Fibroblast of the aortic adventitia (primary cell): Measurements from ENCODE around the gene TPRG1L. TPM values are rescaled to one million over a fixed set of nuclear protein-coding genes. Genes with fewer than 3 reads are reported as not detected.

Source experiments
- DNase-seq: peaks from one replicate; pipeline ENCODE4 v3.0.0-alpha.2; 2010; ENCODE audit warnings: low read depth
- H3K4me3 ChIP-seq: 2 replicates; pipeline ENCODE4 v1.5.1; 2011; ENCODE audit warnings: low read depth, mild to moderate bottlenecking, control low read depth, low read length, moderate library complexity
- CTCF ChIP-seq: IDR thresholded peaks from 2 replicates; pipeline ENCODE4 v1.5.1; 2011; ENCODE audit warnings: mild to moderate bottlenecking, low read length, control low read depth, inconsistent platforms; ENCODE audit not compliant: insufficient read depth
- total RNA-seq: library from RNA; depleted of rRNA; stranded (reverse); fragments of >200 nt; gene quantifications from 2 replicates; pipeline ENCODE4 v1.2.3, GENCODE V29; 2012; ENCODE audit warnings: low replicate concordance

The TPRG1L gene
- total RNA-seq, 1 donor, result 44.4 TPM

- H3K4me3 ChIP-seq, result no peak overlapping the region
- DNase-seq, result no peak
- no peak for TF ChIP-seq CTCF
These were observed 14.9 kb upstream of the TPRG1L start for GRCh38 chr1:3609769-3610526.

- peak overlapping the region; percentile 5 for H3K4me3 ChIP-seq
- TF ChIP-seq CTCF, result no peak
- peak; percentile 43 for DNase-seq
These were observed 14.2 kb upstream of the TPRG1L start for GRCh38 chr1:3610527-3611169.

GRCh38 chr1:3611170-3612019 lies 13.4 kb upstream of the TPRG1L start, which contains the start of gene MEGF6:
TSS of gene MEGF6 (minus strand) at chr1:3611508. CDS start at chr1:3611268, 240 bp downstream.
- no peak for TF ChIP-seq CTCF
- no peak for DNase-seq
- H3K4me3 ChIP-seq, result peak within 1 kb of the TSS; percentile 33

GRCh38 chr1:3612123-3612522 lies 12.7 kb upstream of the TPRG1L start:
- no peak for DNase-seq
- H3K4me3 ChIP-seq, result no peak overlapping the region
- TF ChIP-seq CTCF, result no peak

- peak; percentile 22 for DNase-seq
- no peak overlapping the region for H3K4me3 ChIP-seq
- peak; percentile 73 for TF ChIP-seq CTCF
These were observed 9.8 kb upstream of the TPRG1L start for GRCh38 chr1:3614755-3615742.

GRCh38 chr1:3616861-3617260 lies 8.0 kb upstream of the TPRG1L start:
- DNase-seq, result no peak
- no peak overlapping the region for H3K4me3 ChIP-seq
- no peak for TF ChIP-seq CTCF
